Neural cell (in vitro differentiated cells): ENCODE data around the gene PACSIN2. TPM values are rescaled to one million over a fixed set of nuclear protein-coding genes. Genes with fewer than 3 reads are reported as not detected.

ENCODE experiments used
- H2AFZ ChIP-seq: fragments of 200-600, 300-800 bp; sonication (generic), shearing (Covaris generic); 2 replicates; pipeline ENCODE4 v1.6.0; 2014; ENCODE audit warnings: low read depth, mild to moderate bottlenecking, antibody characterized with exemption, low read length, moderate library complexity
- H3F3A ChIP-seq: fragments of 200-600 bp; shearing (Covaris generic); 2 replicates; pipeline ENCODE4 v1.6.1; 2016; ENCODE audit warnings: mild to moderate bottlenecking, moderate library complexity, mixed read lengths, antibody characterized with exemption, low read length; ENCODE audit not compliant: insufficient read depth, poor library complexity, severe bottlenecking
- H3K27ac ChIP-seq: fragments of 200-600, 300-800 bp; sonication (generic), shearing (Covaris generic); 2 replicates; pipeline ENCODE4 v1.5.1; 2014; ENCODE audit warnings: mild to moderate bottlenecking, low read length, moderate library complexity
- H3K27me3 ChIP-seq: fragments of 300-800, 200-600 bp; sonication (generic), shearing (Covaris generic); 2 replicates; pipeline ENCODE4 v1.6.0; 2014; ENCODE audit warnings: mild to moderate bottlenecking, low read depth, low read length, moderate library complexity; ENCODE audit not compliant: insufficient read depth
- H3K36me3 ChIP-seq: fragments of 300-800, 200-600 bp; sonication (generic), shearing (Covaris generic); 2 replicates; pipeline ENCODE4 v1.5.1; 2014; ENCODE audit warnings: mild to moderate bottlenecking, antibody characterized with exemption, low read length, moderate library complexity; ENCODE audit not compliant: insufficient read depth
- H3K4me2 ChIP-seq: fragments of 300-800, 200-600 bp; sonication (generic), shearing (Covaris generic); 2 replicates; pipeline ENCODE4 v1.6.0; 2014; ENCODE audit warnings: mild to moderate bottlenecking, low read length
- H3K4me3 ChIP-seq: fragments of 300-800, 200-600 bp; sonication (generic), shearing (Covaris generic); 2 replicates; pipeline ENCODE4 v1.5.1; 2014; ENCODE audit warnings: mild to moderate bottlenecking, low read length, moderate library complexity
- H3K79me2 ChIP-seq: fragments of 200-600 bp; shearing (Covaris generic); replicated peaks from 2 replicates; pipeline ENCODE4 v1.6.0; 2014; ENCODE audit warnings: mild to moderate bottlenecking, low read length, moderate library complexity; ENCODE audit not compliant: insufficient read depth
- H3K9ac ChIP-seq: fragments of 300-800, 200-600 bp; sonication (generic), shearing (Covaris generic); 2 replicates; pipeline ENCODE4 v1.6.1; 2016; ENCODE audit warnings: mild to moderate bottlenecking, low read length, mixed read lengths
- H3K9me2 ChIP-seq: fragments of 200-600 bp; shearing (Covaris generic); 2 replicates; pipeline ENCODE4 v1.6.1; 2016; ENCODE audit warnings: mild to moderate bottlenecking, low read length, mixed read lengths; ENCODE audit not compliant: insufficient read depth
- H3K9me3 ChIP-seq: fragments of 200-600, 300-800 bp; sonication (generic), shearing (Covaris generic); 2 replicates; pipeline ENCODE4 v1.6.1; 2016; ENCODE audit warnings: mild to moderate bottlenecking, mixed run types, low read length, moderate library complexity, mixed read lengths
- H4K20me1 ChIP-seq: fragments of 200-600 bp; shearing (Covaris generic); 2 replicates; pipeline ENCODE4 v1.6.1; 2016; ENCODE audit warnings: mild to moderate bottlenecking, mixed run types; ENCODE audit not compliant: insufficient read depth
- CTCF ChIP-seq: fragments of 450-650 bp; IDR thresholded peaks from 2 replicates; pipeline ENCODE4 v1.5.1; 2014; ENCODE audit warnings: antibody characterized with exemption, mild to moderate bottlenecking, moderate library complexity; ENCODE audit not compliant: poor library complexity, severe bottlenecking
- EP300 ChIP-seq: fragments of 450-650 bp; conservative IDR thresholded peaks from 2 replicates; pipeline ENCODE4 v1.6.1; 2014; ENCODE audit warnings: antibody characterized with exemption, mild to moderate bottlenecking, moderate library complexity; ENCODE audit not compliant: poor library complexity, severe bottlenecking
- POLR2AphosphoS5 ChIP-seq: IDR thresholded peaks from 2 replicates; pipeline ENCODE4 v1.6.1; 2012
- REST ChIP-seq: IDR thresholded peaks from 2 replicates; pipeline ENCODE4 v1.6.1; 2012; ENCODE audit warnings: borderline replicate concordance
- SMC3 ChIP-seq: fragments of 450-650 bp; conservative IDR thresholded peaks from 2 replicates; pipeline ENCODE4 v1.6.1; 2014; ENCODE audit warnings: antibody characterized with exemption, mild to moderate bottlenecking, moderate library complexity; ENCODE audit not compliant: poor library complexity
- polyA plus RNA-seq: library from polyadenylated mRNA; depleted of rRNA; stranded (reverse); fragments of >200 nt; gene quantifications from 2 replicates; pipeline ENCODE4 v1.2.3, GENCODE V29; 2014

PACSIN2 gene
- polyA plus RNA-seq, 1 donor from 2014 or later = 47.2 TPM

GRCh38 chr22:42847110-42847509 is 167.8 kb downstream of the PACSIN2 start:
- H3K9me3 ChIP-seq = no peaks in the 10 kb centered on the region
- no peak overlapping the region for H3K9ac ChIP-seq
- no peaks in the 10 kb centered on the region for H4K20me1 ChIP-seq

GRCh38 chr22:42844756-42845155 is 170.2 kb downstream of the PACSIN2 start:
- no peak overlapping the region for H3K27ac ChIP-seq
- no peaks in the 10 kb centered on the region for H3K27me3 ChIP-seq
- H3K79me2 ChIP-seq = no peaks in the 10 kb centered on the region
- no peaks in the 10 kb centered on the region for H3F3A ChIP-seq
- H3K9ac ChIP-seq = no peak overlapping the region
- H3K36me3 ChIP-seq = peaks cover 10% of the 10 kb centered on the region
- no peaks in the 10 kb centered on the region for H4K20me1 ChIP-seq
- H3K4me2 ChIP-seq = no peak overlapping the region
- TF ChIP-seq POLR2AphosphoS5 (no peak), EP300 (no peak), SMC3 (no peak), REST (no peak), CTCF (no peak)
- no peak overlapping the region for H3K4me3 ChIP-seq
- H2AFZ ChIP-seq = no peak overlapping the region
- H3K9me2 ChIP-seq = no peaks in the 10 kb centered on the region
- no peaks in the 10 kb centered on the region for H3K9me3 ChIP-seq

More at GRCh38 chr22:42847110-42847509, 167.8 kb downstream of the PACSIN2 start:
- Histone ChIP-seq H3F3A (no peaks in the 10 kb centered on the region), H3K4me2 (no peak overlapping the region), H2AFZ (no peak overlapping the region), H3K79me2 (peaks cover 4% of the 10 kb centered on the region), H3K27ac (no peak overlapping the region), H3K9me2 (no peaks in the 10 kb centered on the region), H3K27me3 (no peaks in the 10 kb centered on the region), H3K4me3 (no peak overlapping the region), H3K36me3 (peaks cover 5% of the 10 kb centered on the region)
- TF ChIP-seq REST = no peak
